Measurements from ENCODE around the gene CALCOCO1.
A peak's percentile ranks its signal among the peaks of the same experiment; 100 is the strongest.
"Not testable (repeated sequence)": the region's sequence is repeated elsewhere in the genome, so short reads cannot be mapped to it uniquely, and the experiment has no call there.

CALCOCO1 gene, protein sequence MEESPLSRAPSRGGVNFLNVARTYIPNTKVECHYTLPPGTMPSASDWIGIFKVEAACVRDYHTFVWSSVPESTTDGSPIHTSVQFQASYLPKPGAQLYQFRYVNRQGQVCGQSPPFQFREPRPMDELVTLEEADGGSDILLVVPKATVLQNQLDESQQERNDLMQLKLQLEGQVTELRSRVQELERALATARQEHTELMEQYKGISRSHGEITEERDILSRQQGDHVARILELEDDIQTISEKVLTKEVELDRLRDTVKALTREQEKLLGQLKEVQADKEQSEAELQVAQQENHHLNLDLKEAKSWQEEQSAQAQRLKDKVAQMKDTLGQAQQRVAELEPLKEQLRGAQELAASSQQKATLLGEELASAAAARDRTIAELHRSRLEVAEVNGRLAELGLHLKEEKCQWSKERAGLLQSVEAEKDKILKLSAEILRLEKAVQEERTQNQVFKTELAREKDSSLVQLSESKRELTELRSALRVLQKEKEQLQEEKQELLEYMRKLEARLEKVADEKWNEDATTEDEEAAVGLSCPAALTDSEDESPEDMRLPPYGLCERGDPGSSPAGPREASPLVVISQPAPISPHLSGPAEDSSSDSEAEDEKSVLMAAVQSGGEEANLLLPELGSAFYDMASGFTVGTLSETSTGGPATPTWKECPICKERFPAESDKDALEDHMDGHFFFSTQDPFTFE

DNA sequence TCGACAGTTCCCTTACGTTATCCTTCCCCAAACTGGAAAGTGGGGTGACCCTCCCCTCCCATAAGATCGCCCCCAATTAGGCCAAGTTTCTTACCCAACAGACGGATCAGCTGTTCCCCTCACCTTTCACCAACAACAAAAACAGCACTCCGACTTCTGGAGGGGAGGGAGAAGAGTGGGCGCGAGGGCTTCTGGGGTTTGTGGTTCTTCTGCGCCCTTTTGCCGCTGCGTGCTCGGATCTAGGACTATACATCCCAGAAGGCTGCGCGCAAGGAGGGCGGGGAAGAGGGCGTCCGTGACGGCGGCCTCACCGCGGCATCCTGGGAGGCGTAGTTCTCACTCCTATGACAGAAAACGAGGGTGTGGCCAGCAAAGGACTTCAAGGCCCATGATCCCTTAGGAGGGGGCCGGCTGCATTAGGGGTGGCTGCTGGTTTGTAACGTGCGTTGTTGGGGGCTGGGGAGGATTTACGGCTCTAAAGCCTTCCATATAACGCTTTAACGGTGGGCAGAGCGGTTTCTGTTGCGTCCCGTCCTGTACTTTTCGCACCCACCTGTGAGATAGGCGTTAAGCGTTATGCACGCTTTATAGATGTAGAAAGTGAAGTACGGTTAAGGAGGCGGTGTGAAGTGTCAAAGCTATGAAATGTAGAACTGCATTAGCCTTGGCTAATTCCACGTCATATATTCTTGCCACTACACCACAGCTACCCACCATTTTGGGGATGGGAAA, at the start of gene CALCOCO1:
CALCOCO1 (minus strand) TSS at position 143 of the 732 bp plus-strand sequence. CDS start 2,210 bp downstream, outside the sequence.
- peak within 1 kb of the TSS; percentile 87 for H2AFZ ChIP-seq (ENCODE audit: low read length, unreplicated experiment)

DNA sequence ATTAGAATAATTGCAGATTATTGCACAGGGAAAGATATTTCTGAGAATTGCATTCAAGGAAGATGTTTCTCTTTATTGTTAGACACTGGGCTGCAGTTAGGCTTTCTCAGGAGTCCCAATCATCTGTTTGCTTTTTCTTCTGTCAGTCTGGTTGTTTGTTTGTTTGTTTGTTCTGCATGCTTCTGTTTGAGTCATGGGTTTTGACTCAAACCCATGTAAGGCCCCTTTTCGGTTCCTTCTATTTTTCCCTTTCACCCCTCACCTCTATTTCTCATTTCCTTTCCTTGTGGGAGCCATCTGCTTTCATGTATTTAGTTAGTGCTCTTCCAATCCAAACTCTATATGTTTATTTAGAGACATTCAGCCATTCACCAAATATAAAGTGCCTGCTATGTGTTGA, 49.6 kb upstream of the CALCOCO1 start:
- Histone ChIP-seq H2AFZ (ENCODE audit: low read length, unreplicated experiment) (no peak overlapping the region), H3K36me3 (ENCODE audit: insufficient read depth, low read length) (no peaks in the 10 kb centered on the region), H3K79me2 (ENCODE audit: control insufficient read depth, insufficient read depth, low read length, unreplicated experiment) (no peaks in the 10 kb centered on the region), H3K27me3 (ENCODE audit: insufficient read depth, low read length) (peaks cover 15% of the 10 kb centered on the region), H3K27ac (ENCODE audit: low read depth, low read length) (no peak overlapping the region), H3K4me1 (ENCODE audit: control insufficient read depth, insufficient read depth, low read length, unreplicated experiment) (peaks cover 5% of the 10 kb centered on the region), H3K4me3 (ENCODE audit: low read depth, low read length) (no peak overlapping the region)

More for the DNA sequence above, at the start of gene CALCOCO1:
- H3K4me3 ChIP-seq (ENCODE audit: low read depth, low read length): peak within 1 kb of the TSS; percentile 95
- H3K4me1 ChIP-seq (ENCODE audit: control insufficient read depth, insufficient read depth, low read length, unreplicated experiment): peaks cover 11% of the 10 kb centered on the region
- H3K79me2 ChIP-seq (ENCODE audit: control insufficient read depth, insufficient read depth, low read length, unreplicated experiment): peaks cover 13% of the 10 kb centered on the region
- no peaks in the 10 kb centered on the region for H3K27me3 ChIP-seq (ENCODE audit: insufficient read depth, low read length)
- peak within 1 kb of the TSS; percentile 39; the same call in 1 of the 2 replicates for H3K27ac ChIP-seq (ENCODE audit: low read depth, low read length)
- peaks cover 8% of the 10 kb centered on the region; the same call in 1 of the 2 replicates for H3K36me3 ChIP-seq (ENCODE audit: insufficient read depth, low read length)

DNA sequence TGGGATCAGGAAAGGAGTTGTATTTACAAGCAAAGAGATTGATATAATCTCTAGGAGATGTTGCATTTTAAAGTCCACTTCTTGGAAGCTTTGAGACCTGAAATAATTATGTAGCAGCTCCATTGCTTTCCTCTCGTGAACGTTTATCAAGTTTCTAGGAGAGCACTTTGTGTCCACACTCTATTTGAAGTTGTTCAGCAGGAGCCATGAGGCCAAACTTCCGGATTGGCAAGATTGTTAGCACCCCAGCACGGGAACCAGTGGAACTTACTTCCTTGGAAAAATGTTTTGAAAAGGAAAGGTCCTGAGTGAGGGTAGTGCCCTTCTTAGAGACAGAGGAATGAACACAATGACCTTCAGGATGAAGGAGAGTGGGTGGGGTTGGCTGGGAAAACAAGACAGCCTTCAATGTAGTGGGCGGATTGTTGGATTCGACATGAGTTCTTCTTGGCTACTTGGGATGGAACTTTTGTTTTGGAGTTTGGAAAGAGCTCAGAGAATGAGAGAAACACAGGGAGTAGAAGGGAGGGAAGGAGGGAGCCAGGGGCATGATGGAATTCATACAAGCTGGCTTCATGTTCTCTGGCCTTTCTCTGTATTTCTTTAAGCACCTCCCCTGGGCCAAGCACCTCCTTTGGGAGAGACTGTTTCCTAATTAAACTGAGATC, 48.4 kb upstream of the CALCOCO1 start:
- H2AFZ ChIP-seq (ENCODE audit: low read length, unreplicated experiment): peak overlapping the region; percentile 1
- H3K79me2 ChIP-seq (ENCODE audit: control insufficient read depth, insufficient read depth, low read length, unreplicated experiment): no peaks in the 10 kb centered on the region
- peaks cover 15% of the 10 kb centered on the region for H3K4me1 ChIP-seq (ENCODE audit: control insufficient read depth, insufficient read depth, low read length, unreplicated experiment)
- H3K36me3 ChIP-seq (ENCODE audit: insufficient read depth, low read length): no peaks in the 10 kb centered on the region
- H3K27me3 ChIP-seq (ENCODE audit: insufficient read depth, low read length): peaks cover 7% of the 10 kb centered on the region
- no peak overlapping the region for H3K4me3 ChIP-seq (ENCODE audit: low read depth, low read length)
- no peak overlapping the region for H3K27ac ChIP-seq (ENCODE audit: low read depth, low read length)

DNA sequence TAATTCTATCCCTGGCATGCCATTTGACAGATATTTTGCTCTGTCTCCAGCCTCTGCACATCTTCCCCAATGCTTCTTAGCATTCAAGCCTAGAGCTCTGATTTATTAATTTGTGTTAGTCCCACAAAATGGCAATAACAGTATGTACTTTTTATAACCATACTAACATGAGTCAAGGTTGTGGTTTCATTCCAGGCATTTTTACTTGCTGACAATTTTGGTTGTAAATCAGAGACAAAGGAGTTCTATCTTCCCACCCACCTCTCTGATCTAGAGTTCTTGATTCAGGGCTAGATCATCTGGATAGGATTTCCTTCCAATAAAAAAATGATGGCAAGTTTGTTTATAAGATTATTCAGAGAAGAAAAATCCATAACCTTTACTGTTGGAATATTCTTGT, 43.0 kb upstream of the CALCOCO1 start:
- no peaks in the 10 kb centered on the region for H3K36me3 ChIP-seq (ENCODE audit: insufficient read depth, low read length)
- H3K27ac ChIP-seq (ENCODE audit: low read depth, low read length): peak overlapping the region; percentile 75
- no peaks in the 10 kb centered on the region for H3K79me2 ChIP-seq (ENCODE audit: control insufficient read depth, insufficient read depth, low read length, unreplicated experiment)
- peak overlapping the region; percentile 28; the same call in 1 of the 2 replicates for H3K4me3 ChIP-seq (ENCODE audit: low read depth, low read length)
- H2AFZ ChIP-seq (ENCODE audit: low read length, unreplicated experiment): no peak overlapping the region
- 0 out of 2 replicates have a peak, but pooled peaks cover under 1% of the 10 kb centered on the region for H3K27me3 ChIP-seq (ENCODE audit: insufficient read depth, low read length)
- peaks cover 28% of the 10 kb centered on the region for H3K4me1 ChIP-seq (ENCODE audit: control insufficient read depth, insufficient read depth, low read length, unreplicated experiment)

DNA sequence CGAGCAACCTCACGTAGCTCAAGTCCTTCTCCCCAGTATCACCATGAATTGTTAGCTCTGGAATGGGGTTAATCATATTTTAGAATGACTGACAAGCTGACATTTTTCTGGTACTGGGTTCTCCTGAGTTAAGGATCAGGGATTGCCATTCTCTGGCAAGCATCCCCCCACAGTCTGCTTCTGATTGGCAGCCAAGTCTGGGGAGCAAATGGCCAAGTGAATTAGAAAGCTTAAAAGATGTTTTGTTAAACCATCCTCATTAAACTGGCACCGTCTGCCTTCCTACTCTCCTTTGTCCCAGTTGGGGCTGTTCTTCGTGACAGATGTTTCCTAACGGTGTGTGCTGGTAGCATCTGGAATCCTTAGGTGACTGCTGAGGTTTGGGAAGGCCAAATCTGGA, 41.7 kb upstream of the CALCOCO1 start:
- Histone ChIP-seq H3K79me2 (ENCODE audit: control insufficient read depth, insufficient read depth, low read length, unreplicated experiment) (no peaks in the 10 kb centered on the region), H3K4me1 (ENCODE audit: control insufficient read depth, insufficient read depth, low read length, unreplicated experiment) (peaks cover 28% of the 10 kb centered on the region), H3K4me3 (ENCODE audit: low read depth, low read length) (no peak overlapping the region), H3K36me3 (ENCODE audit: insufficient read depth, low read length) (no peaks in the 10 kb centered on the region), H3K27ac (ENCODE audit: low read depth, low read length) (peak overlapping the region; percentile 75; the same call in 1 of the 2 replicates), H3K27me3 (ENCODE audit: insufficient read depth, low read length) (peaks cover 9% of the 10 kb centered on the region; the same call in 1 of the 2 replicates), H2AFZ (ENCODE audit: low read length, unreplicated experiment) (no peak overlapping the region)

DNA sequence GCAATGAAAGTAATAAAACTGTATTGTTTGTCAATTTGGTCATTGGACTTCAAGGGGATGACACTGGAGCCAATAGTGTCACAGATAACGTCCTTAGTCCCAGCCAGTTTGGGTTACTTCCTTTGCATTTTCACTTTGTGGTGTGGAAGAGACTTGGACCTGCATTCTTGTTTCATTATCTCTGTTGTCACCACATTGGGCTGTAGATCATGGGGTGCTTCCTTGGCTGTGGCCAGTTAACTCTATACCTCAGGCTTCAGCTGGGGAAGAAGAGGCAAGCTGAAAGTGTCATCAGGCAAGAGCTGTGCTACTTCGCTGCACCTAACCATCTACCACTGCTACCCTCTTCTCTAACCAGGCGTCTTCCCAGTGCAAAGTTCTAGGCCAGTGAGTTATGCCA, 39.6 kb upstream of the CALCOCO1 start:
- Histone ChIP-seq H3K79me2 (ENCODE audit: control insufficient read depth, insufficient read depth, low read length, unreplicated experiment) (no peaks in the 10 kb centered on the region), H3K27me3 (ENCODE audit: insufficient read depth, low read length) (peaks cover 26% of the 10 kb centered on the region), H2AFZ (ENCODE audit: low read length, unreplicated experiment) (no peak overlapping the region), H3K27ac (ENCODE audit: low read depth, low read length) (no peak overlapping the region), H3K36me3 (ENCODE audit: insufficient read depth, low read length) (no peaks in the 10 kb centered on the region), H3K4me1 (ENCODE audit: control insufficient read depth, insufficient read depth, low read length, unreplicated experiment) (peaks cover 28% of the 10 kb centered on the region), H3K4me3 (ENCODE audit: low read depth, low read length) (no peak overlapping the region)

DNA sequence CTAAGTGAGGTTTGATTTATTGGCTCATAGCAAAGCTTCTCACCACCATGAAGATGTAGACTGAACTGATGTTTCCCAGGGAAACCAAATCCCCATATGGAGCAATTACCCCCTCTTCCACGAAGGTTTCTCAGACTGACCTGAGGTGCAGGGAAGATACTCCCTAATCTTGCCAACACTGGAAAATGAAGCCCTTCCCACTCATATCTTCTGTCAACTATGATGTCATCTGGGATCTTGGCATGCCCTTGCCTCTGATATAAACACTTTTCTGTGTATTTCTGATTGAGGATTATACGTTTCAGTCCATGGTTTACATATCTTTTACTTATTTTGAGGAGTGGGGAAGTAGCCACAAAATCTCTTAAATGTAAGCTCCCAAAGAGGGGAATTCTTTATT, 38.6 kb upstream of the CALCOCO1 start:
- Histone ChIP-seq H3K27me3 (ENCODE audit: insufficient read depth, low read length) (peaks cover 36% of the 10 kb centered on the region), H3K4me1 (ENCODE audit: control insufficient read depth, insufficient read depth, low read length, unreplicated experiment) (peaks cover 21% of the 10 kb centered on the region), H3K4me3 (ENCODE audit: low read depth, low read length) (no peak overlapping the region), H2AFZ (ENCODE audit: low read length, unreplicated experiment) (no peak overlapping the region), H3K27ac (ENCODE audit: low read depth, low read length) (no peak overlapping the region), H3K36me3 (ENCODE audit: insufficient read depth, low read length) (no peaks in the 10 kb centered on the region), H3K79me2 (ENCODE audit: control insufficient read depth, insufficient read depth, low read length, unreplicated experiment) (no peaks in the 10 kb centered on the region)

DNA sequence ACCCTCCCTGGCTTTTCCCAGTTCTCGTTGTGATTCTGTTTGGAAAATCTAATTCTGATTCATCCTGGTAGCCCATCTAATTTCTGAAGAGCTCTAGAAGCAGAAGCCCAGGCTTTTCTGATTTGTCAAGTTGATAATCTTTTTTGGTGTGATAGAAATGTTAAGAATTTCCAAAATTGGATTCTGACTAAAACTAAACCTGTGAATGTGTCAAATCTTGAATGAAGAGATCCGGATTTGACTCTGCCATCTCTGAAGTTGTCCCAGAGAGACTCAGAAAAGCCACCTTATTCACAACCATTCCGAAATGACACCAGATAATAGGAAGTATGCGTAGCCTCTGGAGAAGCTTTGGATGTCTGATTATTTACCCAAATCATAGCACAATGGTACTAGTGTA, 37.4 kb upstream of the CALCOCO1 start:
- Histone ChIP-seq H3K79me2 (ENCODE audit: control insufficient read depth, insufficient read depth, low read length, unreplicated experiment) (no peaks in the 10 kb centered on the region), H3K27me3 (ENCODE audit: insufficient read depth, low read length) (peaks cover 46% of the 10 kb centered on the region), H3K27ac (ENCODE audit: low read depth, low read length) (no peak overlapping the region), H2AFZ (ENCODE audit: low read length, unreplicated experiment) (no peak overlapping the region), H3K36me3 (ENCODE audit: insufficient read depth, low read length) (no peaks in the 10 kb centered on the region), H3K4me3 (ENCODE audit: low read depth, low read length) (no peak overlapping the region), H3K4me1 (ENCODE audit: control insufficient read depth, insufficient read depth, low read length, unreplicated experiment) (peaks cover 9% of the 10 kb centered on the region)

DNA sequence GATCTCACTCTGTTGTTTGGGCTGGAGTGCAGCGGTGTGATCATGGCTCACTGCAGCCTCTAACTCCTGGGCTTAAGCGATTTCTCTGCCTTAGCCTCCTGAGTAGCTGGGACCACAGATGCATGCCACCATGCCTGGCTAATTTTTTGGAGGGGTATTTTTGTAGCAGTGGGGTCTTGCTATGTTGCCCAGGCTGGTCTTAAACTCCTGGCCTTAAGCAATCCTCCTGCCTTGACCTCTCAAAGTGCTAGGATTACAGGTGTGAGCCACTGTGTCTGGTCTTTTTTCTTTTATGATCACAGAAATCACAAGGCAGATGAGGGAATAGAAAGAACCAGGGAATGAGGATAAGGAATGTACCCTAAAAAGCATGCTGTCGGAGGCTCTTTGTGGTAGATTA, 35.5 kb upstream of the CALCOCO1 start:
- H3K79me2 ChIP-seq (ENCODE audit: control insufficient read depth, insufficient read depth, low read length, unreplicated experiment); H3K4me1 ChIP-seq (ENCODE audit: control insufficient read depth, insufficient read depth, low read length, unreplicated experiment); H2AFZ ChIP-seq (ENCODE audit: low read length, unreplicated experiment); H3K36me3 ChIP-seq (ENCODE audit: insufficient read depth, low read length); H3K4me3 ChIP-seq (ENCODE audit: low read depth, low read length); H3K27ac ChIP-seq (ENCODE audit: low read depth, low read length): not testable (repeated sequence)
- H3K27me3 ChIP-seq (ENCODE audit: insufficient read depth, low read length): peaks cover 64% of the 10 kb centered on the region

DNA sequence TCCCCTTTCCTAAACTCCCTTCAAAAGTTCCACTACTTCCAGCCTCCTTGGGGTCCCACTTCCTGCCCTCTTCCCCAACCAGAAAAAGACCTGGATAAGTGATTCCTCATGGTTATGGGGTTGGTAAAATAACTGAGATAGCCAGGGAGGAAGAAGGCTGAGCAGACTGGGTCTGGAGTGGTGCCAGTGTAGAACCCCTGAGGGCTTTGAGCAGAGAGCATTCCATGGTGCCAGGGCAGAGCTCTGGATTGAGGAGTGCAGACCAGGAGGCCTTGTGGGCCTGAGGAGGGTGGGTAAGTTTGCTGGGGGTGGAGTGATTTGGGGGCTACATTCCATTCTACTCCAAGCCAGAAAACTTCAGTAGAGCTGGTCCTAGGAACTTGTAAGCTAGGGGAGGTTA, 34.1 kb upstream of the CALCOCO1 start:
- Histone ChIP-seq H3K27ac (ENCODE audit: low read depth, low read length) (no peak overlapping the region), H2AFZ (ENCODE audit: low read length, unreplicated experiment) (no peak overlapping the region), H3K27me3 (ENCODE audit: insufficient read depth, low read length) (peaks cover 70% of the 10 kb centered on the region)

More for the DNA sequence above, 34.1 kb upstream of the CALCOCO1 start:
- H3K4me3 ChIP-seq (ENCODE audit: low read depth, low read length): no peak overlapping the region
- peaks cover 4% of the 10 kb centered on the region for H3K4me1 ChIP-seq (ENCODE audit: control insufficient read depth, insufficient read depth, low read length, unreplicated experiment)
- no peaks in the 10 kb centered on the region for H3K79me2 ChIP-seq (ENCODE audit: control insufficient read depth, insufficient read depth, low read length, unreplicated experiment)
- no peaks in the 10 kb centered on the region for H3K36me3 ChIP-seq (ENCODE audit: insufficient read depth, low read length)
